ENCODE results near the gene DNAJC16.

The DNAJC16 gene

GRCh38 chr1:15538771-15539170 is 12.1 kb downstream of the DNAJC16 start:
- no peak for DNase-seq (ENCODE audit: low spot score)

- DNase-seq (ENCODE audit: low spot score) = no peak
Observed at GRCh38 chr1:15540186-15540585, 13.5 kb downstream of the DNAJC16 start.

GRCh38 chr1:15541231-15541792 is 14.7 kb downstream of the DNAJC16 start:
- no peak for DNase-seq (ENCODE audit: low spot score)

GRCh38 chr1:15542388-15543250 is 16.0 kb downstream of the DNAJC16 start:
- no peak for DNase-seq (ENCODE audit: low spot score)

GRCh38 chr1:15543251-15543588 is 16.6 kb downstream of the DNAJC16 start:
- no peak for DNase-seq (ENCODE audit: low spot score)

GRCh38 chr1:15543589-15544568 is 17.2 kb downstream of the DNAJC16 start:
- DNase-seq (ENCODE audit: low spot score) = no peak

GRCh38 chr1:15546641-15547040 is 20.0 kb downstream of the DNAJC16 start:
- DNase-seq (ENCODE audit: low spot score) = no peak

- no peak for DNase-seq (ENCODE audit: low spot score)
Observed at GRCh38 chr1:15550573-15550972, 23.9 kb downstream of the DNAJC16 start.

- DNase-seq (ENCODE audit: low spot score) = no peak
Observed at GRCh38 chr1:15557008-15557407, 30.4 kb downstream of the DNAJC16 start.

GRCh38 chr1:15557594-15557993 is 30.9 kb downstream of the DNAJC16 start:
- DNase-seq (ENCODE audit: low spot score) = no peak

- no peak for DNase-seq (ENCODE audit: low spot score)
Observed at GRCh38 chr1:15558516-15558915, 31.9 kb downstream of the DNAJC16 start.

- DNase-seq (ENCODE audit: low spot score) = no peak
Observed at GRCh38 chr1:15559189-15559810, 32.7 kb downstream of the DNAJC16 start.

GRCh38 chr1:15568387-15569073 is 41.9 kb downstream of the DNAJC16 start:
- no peak for DNase-seq (ENCODE audit: low spot score)

- no peak for DNase-seq (ENCODE audit: low spot score)
Observed at GRCh38 chr1:15570861-15571260, 44.2 kb downstream of the DNAJC16 start.

- no peak for DNase-seq (ENCODE audit: low spot score)
Observed at GRCh38 chr1:15571266-15571665, 44.6 kb downstream of the DNAJC16 start.

- DNase-seq (ENCODE audit: low spot score) = no peak
Observed at GRCh38 chr1:15573477-15573876, 46.8 kb downstream of the DNAJC16 start.

GRCh38 chr1:15574741-15575140 is 48.1 kb downstream of the DNAJC16 start:
- no peak for DNase-seq (ENCODE audit: low spot score)

GRCh38 chr1:15575549-15576150 is 49.0 kb downstream of the DNAJC16 start:
- DNase-seq (ENCODE audit: low spot score) = no peak

- DNase-seq (ENCODE audit: low spot score) = no peak
Observed at GRCh38 chr1:15577691-15578090, 51.0 kb downstream of the DNAJC16 start.

GRCh38 chr1:15578921-15579682 is 52.5 kb downstream of the DNAJC16 start:
- no peak for DNase-seq (ENCODE audit: low spot score)

Data from SK-N-DZ (cell line).